ENCODE measurements around the gene PTGR2. TPM values are rescaled to one million over a fixed set of nuclear protein-coding genes. Genes with fewer than 3 reads are reported as not detected.

Gene PTGR2
- total and polyA plus RNA-seq, 2 donors (not counting 3 experiments of a cell fraction or from before 2014, with no cell fraction given), result 1.1 to 5.6 TPM

GRCh38 chr14:73851000-73851399, 631 bp upstream of the PTGR2 start:
- no TSS peak for BruUV-seq (replicated peaks)
- POLR2A ChIA-PET, result interaction anchor here (1.0 kb wide), 1 partner anchor 35 kb away, joined by 4 read pairs; the partner anchor contains the start of gene ZNF410
- TF ChIP-seq, protein P1, sequence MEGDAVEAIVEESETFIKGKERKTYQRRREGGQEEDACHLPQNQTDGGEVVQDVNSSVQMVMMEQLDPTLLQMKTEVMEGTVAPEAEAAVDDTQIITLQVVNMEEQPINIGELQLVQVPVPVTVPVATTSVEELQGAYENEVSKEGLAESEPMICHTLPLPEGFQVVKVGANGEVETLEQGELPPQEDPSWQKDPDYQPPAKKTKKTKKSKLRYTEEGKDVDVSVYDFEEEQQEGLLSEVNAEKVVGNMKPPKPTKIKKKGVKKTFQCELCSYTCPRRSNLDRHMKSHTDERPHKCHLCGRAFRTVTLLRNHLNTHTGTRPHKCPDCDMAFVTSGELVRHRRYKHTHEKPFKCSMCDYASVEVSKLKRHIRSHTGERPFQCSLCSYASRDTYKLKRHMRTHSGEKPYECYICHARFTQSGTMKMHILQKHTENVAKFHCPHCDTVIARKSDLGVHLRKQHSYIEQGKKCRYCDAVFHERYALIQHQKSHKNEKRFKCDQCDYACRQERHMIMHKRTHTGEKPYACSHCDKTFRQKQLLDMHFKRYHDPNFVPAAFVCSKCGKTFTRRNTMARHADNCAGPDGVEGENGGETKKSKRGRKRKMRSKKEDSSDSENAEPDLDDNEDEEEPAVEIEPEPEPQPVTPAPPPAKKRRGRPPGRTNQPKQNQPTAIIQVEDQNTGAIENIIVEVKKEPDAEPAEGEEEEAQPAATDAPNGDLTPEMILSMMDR (IDR thresholded peaks at IDR 0.05; ENCODE audit: extremely low read depth in 1 of 2, insufficient read depth in 1 of 2, low read depth in 1 of 2, low read length in 2 of 2), result no peak
- TF ChIP-seq GATA2 (IDR thresholded peaks at IDR 0.05; ENCODE audit: insufficient read depth, insufficient read length, low read depth, low read length) (no peak), JUN (IDR thresholded peaks at IDR 0.05; ENCODE audit: borderline replicate concordance, insufficient read depth, insufficient read length, low read depth) (no peak), POLR2A (IDR thresholded peaks at IDR 0.05; ENCODE audit: low read depth, low read length) (no peak), POLR2AphosphoS5 (IDR thresholded peaks at IDR 0.05; ENCODE audit: insufficient read depth, low read depth, low read length) (no peak), FOS (IDR thresholded peaks at IDR 0.05; ENCODE audit: borderline replicate concordance, insufficient read depth, low read length) (no peak), MYC (IDR thresholded peaks at IDR 0.05; ENCODE audit: low read depth, low read length) (no peak), EZH2 (IDR thresholded peaks at IDR 0.05; ENCODE audit: borderline replicate concordance, low read depth, low read length, severe bottlenecking) (no peak)
- TF ChIP-seq, protein P2, sequence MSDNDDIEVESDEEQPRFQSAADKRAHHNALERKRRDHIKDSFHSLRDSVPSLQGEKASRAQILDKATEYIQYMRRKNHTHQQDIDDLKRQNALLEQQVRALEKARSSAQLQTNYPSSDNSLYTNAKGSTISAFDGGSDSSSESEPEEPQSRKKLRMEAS (IDR thresholded peaks at IDR 0.05; ENCODE audit: insufficient read depth, insufficient read length), result no peak
- CTCF ChIA-PET, result interaction anchor here (0.7 to 2.4 kb wide), 10 partner anchors 9 to 217 kb away, joined by 3 to 9 read pairs (median 4); partner anchors contain the start of gene ZNF410
- no peaks in the 10 kb centered on the region for H3K9me1 ChIP-seq (replicated peaks; ENCODE audit: control insufficient read depth, extremely low read depth, insufficient read depth, low read length)
- no peaks in the 10 kb centered on the region for H3K36me3 ChIP-seq (ENCODE audit: control insufficient read depth in 2 of 2, extremely low read depth in 1 of 2, insufficient read depth in 2 of 2, low read length in 2 of 2)
- dilution Hi-C loops (cut with MboI; ENCODE audit: extremely low pct_ligation_motif_present, low sequenced_read_pairs), result no loop called here
- H3K79me2 ChIP-seq (ENCODE audit: control insufficient read depth, insufficient read depth, low read length), result no peaks in the 10 kb centered on the region
- no peak for FAIRE-seq
- peak overlapping the region; percentile 87 for H3K4me2 ChIP-seq (ENCODE audit: insufficient read depth, low read length)
- H3K4me3 ChIP-seq (replicated peaks in 1 of 3; ENCODE audit: insufficient read depth in 1 of 3, low read depth in 1 of 3, low read length in 3 of 3), result peak overlapping the region; percentile 33 to 79 (median 48)
- intact Hi-C loops (cut with micrococcal nuclease), result loop anchor here (5.0 kb wide), 1 partner anchor 109 kb away; no protein-coding TSS in a partner anchor
- peak overlapping the region; percentile 93 for H3K27ac ChIP-seq (ENCODE audit: insufficient read depth, low read depth, low read length)
- no peaks in the 10 kb centered on the region for H3K27me3 ChIP-seq (ENCODE audit: control insufficient read depth in 2 of 2, insufficient read depth in 2 of 2, low read length in 2 of 2)
- H2AFZ ChIP-seq (ENCODE audit: low read depth, low read length), result peak overlapping the region; percentile 90
- peaks cover 17% of the 10 kb centered on the region for H3K4me1 ChIP-seq (ENCODE audit: control insufficient read depth, extremely low read depth, insufficient read depth, low read length)
- H3K9ac ChIP-seq (replicated peaks; ENCODE audit: extremely low read depth, insufficient read depth, low read length), result peak overlapping the region; percentile 97
- DNase-seq (ENCODE audit: low read depth, low spot score), result peak; percentile 18
- no peaks in the 10 kb centered on the region for H4K20me1 ChIP-seq (replicated peaks; ENCODE audit: control insufficient read depth, extremely low read depth, insufficient read depth, low read length)
- no peaks in the 10 kb centered on the region for H3K9me3 ChIP-seq (replicated peaks; ENCODE audit: control insufficient read depth, insufficient read depth, low read length)

Measured in endothelial cell of umbilical vein (primary cell).